HUES48 (cell line): Measurements from ENCODE around the gene SRP54.
"Not testable (repeated sequence)": the region's sequence is repeated elsewhere in the genome, so short reads cannot be mapped to it uniquely, and the experiment has no call there.

Experiments used
- H3K27ac ChIP-seq: one replicate; pipeline ENCODE4 v1.7.0; 2013; ENCODE audit warnings: low read depth, low read length, inconsistent platforms
- H3K27me3 ChIP-seq: 2 replicates; pipeline ENCODE4 v1.6.1; 2013; ENCODE audit warnings: mild to moderate bottlenecking, low read length; ENCODE audit not compliant: control insufficient read depth, insufficient read depth
- H3K36me3 ChIP-seq: 2 replicates; pipeline ENCODE4 v1.6.1; 2013; ENCODE audit warnings: low read length; ENCODE audit not compliant: control insufficient read depth, insufficient read depth
- H3K4me1 ChIP-seq: 2 replicates; pipeline ENCODE4 v1.6.1; 2013; ENCODE audit warnings: mild to moderate bottlenecking, low read length; ENCODE audit not compliant: control insufficient read depth, insufficient read depth
- H3K4me3 ChIP-seq: 2 replicates; pipeline ENCODE4 v1.5.1; 2013; ENCODE audit warnings: mild to moderate bottlenecking, low read depth, low read length
- H3K9ac ChIP-seq: 2 replicates; pipeline ENCODE4 v1.6.1; 2013; ENCODE audit warnings: mild to moderate bottlenecking, low read depth, low read length, moderate library complexity
- H3K9me3 ChIP-seq: 2 replicates; pipeline ENCODE4 v1.6.1; 2013; ENCODE audit warnings: low read length; ENCODE audit not compliant: control insufficient read depth, insufficient read depth

Gene SRP54

GRCh38 chr14:34962106-34962505, 20.7 kb upstream of the SRP54 start:
- H3K27me3 ChIP-seq, H3K4me1 ChIP-seq, H3K27ac ChIP-seq, H3K36me3 ChIP-seq, H3K9me3 ChIP-seq, H3K9ac ChIP-seq, H3K4me3 ChIP-seq: not testable (repeated sequence)

GRCh38 chr14:34964977-34965764, 17.6 kb upstream of the SRP54 start:
- Histone ChIP-seq H3K27me3 (no peaks in the 10 kb centered on the region), H3K4me3 (no peak overlapping the region), H3K9me3 (no peaks in the 10 kb centered on the region)

GRCh38 chr14:34965912-34966311, 16.9 kb upstream of the SRP54 start:
- Histone ChIP-seq H3K4me1 (no peaks in the 10 kb centered on the region), H3K36me3 (0 out of 2 replicates have a peak, but pooled peaks cover 4% of the 10 kb centered on the region), H3K9ac (no peak overlapping the region), H3K9me3 (no peaks in the 10 kb centered on the region), H3K27me3 (no peaks in the 10 kb centered on the region), H3K27ac (no peak overlapping the region), H3K4me3 (no peak overlapping the region)

More at GRCh38 chr14:34964977-34965764, 17.6 kb upstream of the SRP54 start:
- H3K9ac ChIP-seq, result no peak overlapping the region
- H3K36me3 ChIP-seq, result 0 out of 2 replicates have a peak, but pooled peaks cover 4% of the 10 kb centered on the region
- no peaks in the 10 kb centered on the region for H3K4me1 ChIP-seq
- no peak overlapping the region for H3K27ac ChIP-seq

DNA sequence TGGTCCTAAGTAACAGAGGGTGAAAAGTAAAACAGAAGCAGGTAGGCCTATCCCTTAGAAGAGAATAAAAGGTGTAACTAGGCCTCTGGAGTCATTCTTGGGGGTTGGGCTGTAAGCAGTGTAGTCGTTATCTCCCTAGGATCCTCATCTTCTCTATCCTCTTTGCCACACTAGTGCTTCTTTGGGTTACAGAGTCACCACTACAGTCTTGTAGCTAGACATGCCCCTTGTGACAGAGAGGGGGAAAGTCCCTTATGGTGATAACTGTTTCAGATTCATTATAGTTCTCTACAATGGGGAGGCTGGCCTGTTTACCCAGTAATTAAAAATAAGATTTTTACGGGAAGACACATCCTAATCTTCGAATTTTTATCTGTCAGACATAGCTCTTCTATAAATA, 16.4 kb upstream of the SRP54 start:
- Histone ChIP-seq H3K27ac (no peak overlapping the region), H3K9me3 (no peaks in the 10 kb centered on the region), H3K4me3 (no peak overlapping the region), H3K9ac (no peak overlapping the region), H3K4me1 (no peaks in the 10 kb centered on the region), H3K36me3 (0 out of 2 replicates have a peak, but pooled peaks cover 4% of the 10 kb centered on the region), H3K27me3 (no peaks in the 10 kb centered on the region)

GRCh38 chr14:34970665-34971064, 12.1 kb upstream of the SRP54 start:
- Histone ChIP-seq H3K4me1 (no peaks in the 10 kb centered on the region), H3K9me3 (no peaks in the 10 kb centered on the region), H3K36me3 (0 out of 2 replicates have a peak, but pooled peaks cover 4% of the 10 kb centered on the region), H3K9ac (no peak overlapping the region), H3K27me3 (no peaks in the 10 kb centered on the region), H3K27ac (no peak overlapping the region), H3K4me3 (no peak overlapping the region)

- H3K9ac ChIP-seq, result no peak overlapping the region
- H3K9me3 ChIP-seq, result no peaks in the 10 kb centered on the region
- H3K27ac ChIP-seq, result no peak overlapping the region
- H3K27me3 ChIP-seq, result no peaks in the 10 kb centered on the region
- no peak overlapping the region for H3K4me3 ChIP-seq
- no peaks in the 10 kb centered on the region for H3K4me1 ChIP-seq
- 0 out of 2 replicates have a peak, but pooled peaks cover 4% of the 10 kb centered on the region for H3K36me3 ChIP-seq
These were observed 11.4 kb upstream of the SRP54 start for GRCh38 chr14:34971381-34971780.

GRCh38 chr14:34971801-34972200, 11.0 kb upstream of the SRP54 start:
- H3K27ac ChIP-seq, result no peak overlapping the region
- H3K4me1 ChIP-seq, result no peaks in the 10 kb centered on the region
- H3K9me3 ChIP-seq, result no peaks in the 10 kb centered on the region
- H3K27me3 ChIP-seq, result no peaks in the 10 kb centered on the region
- no peak overlapping the region for H3K4me3 ChIP-seq
- H3K36me3 ChIP-seq, result 0 out of 2 replicates have a peak, but pooled peaks cover 4% of the 10 kb centered on the region
- H3K9ac ChIP-seq, result no peak overlapping the region

GRCh38 chr14:34978444-34978843, 4.3 kb upstream of the SRP54 start:
- Histone ChIP-seq H3K9me3 (no peaks in the 10 kb centered on the region), H3K36me3 (no peaks in the 10 kb centered on the region), H3K27ac (no peak overlapping the region), H3K4me3 (no peak overlapping the region), H3K9ac (no peak overlapping the region), H3K27me3 (peaks cover 12% of the 10 kb centered on the region), H3K4me1 (0 out of 2 replicates have a peak, but pooled peaks cover 2% of the 10 kb centered on the region)

GRCh38 chr14:34980337-34980900, 2.4 kb upstream of the SRP54 start:
- Histone ChIP-seq H3K9ac (no peak overlapping the region), H3K4me3 (peak overlapping the region; percentile 71; the same call in 1 of the 2 replicates), H3K27ac (no peak overlapping the region), H3K9me3 (no peaks in the 10 kb centered on the region), H3K36me3 (no peaks in the 10 kb centered on the region), H3K27me3 (peaks cover 12% of the 10 kb centered on the region), H3K4me1 (peaks cover 9% of the 10 kb centered on the region)

DNA sequence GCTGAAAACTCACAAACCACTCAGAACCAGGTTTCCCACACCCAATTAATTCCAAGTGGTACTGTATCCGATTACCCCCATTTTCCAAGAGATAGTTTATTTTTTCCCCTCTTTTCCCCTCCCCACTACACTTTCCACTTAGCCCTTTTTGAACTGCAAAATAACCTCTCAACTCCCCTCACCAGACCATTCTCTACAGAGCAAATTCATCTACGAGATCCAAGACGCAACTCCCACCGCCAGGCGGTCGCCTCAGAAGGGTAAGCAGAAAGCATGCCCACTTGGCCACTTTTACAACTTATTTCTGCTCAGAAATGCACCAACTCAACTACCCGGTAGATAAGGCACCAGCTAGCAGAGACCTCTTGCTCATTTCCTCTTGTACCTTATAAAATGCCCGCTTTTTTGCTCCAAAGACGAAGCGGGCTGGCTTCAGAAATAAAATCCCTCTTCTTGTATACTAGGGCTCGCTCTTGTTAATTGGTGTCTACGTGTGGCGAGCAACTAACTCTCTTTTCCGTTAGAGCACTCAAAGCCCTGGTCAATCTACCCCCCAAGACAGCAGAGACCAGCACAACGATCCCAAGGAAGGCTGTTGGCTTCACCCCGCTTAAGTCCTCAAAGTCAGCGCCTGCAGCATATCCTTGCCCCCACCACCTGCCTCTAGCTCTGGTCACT, 910 bp upstream of the SRP54 start:
- H3K9ac ChIP-seq, result peak overlapping the region; percentile 24
- H3K9me3 ChIP-seq, result no peaks in the 10 kb centered on the region
- no peaks in the 10 kb centered on the region for H3K36me3 ChIP-seq
- peak overlapping the region; percentile 100 for H3K27ac ChIP-seq
- H3K27me3 ChIP-seq, result peaks cover 12% of the 10 kb centered on the region
- H3K4me3 ChIP-seq, result peak overlapping the region; percentile 71
- peaks cover 9% of the 10 kb centered on the region for H3K4me1 ChIP-seq
